K562 (cell line): ENCODE data around the gene ABHD3. TPM values are rescaled to one million over a fixed set of nuclear protein-coding genes. Genes with fewer than 3 reads are reported as not detected.

Experiments used
- BACH1 ChIP-seq: fragments of 200-800 bp; sonication (Bioruptor generic); IDR thresholded peaks from 2 replicates; pipeline ENCODE4 v1.6.1; 2016; ENCODE audit warnings: missing genetic modification characterization, missing compliant biosample characterization
- CREM ChIP-seq: IDR thresholded peaks from 2 replicates; pipeline ENCODE4 v1.6.1; 2014; ENCODE audit warnings: antibody characterized with exemption, low read depth
- GABPB2 ChIP-seq: fragments of 250-450 bp; sonication (Bioruptor Pico); conservative IDR thresholded peaks from 2 replicates; pipeline ENCODE4 v1.5.1; 2021; ENCODE audit warnings: mild to moderate bottlenecking
- MEIS2 ChIP-seq: fragments of 450-650 bp; IDR thresholded peaks from 2 replicates; pipeline ENCODE4 v1.6.1; 2014; ENCODE audit warnings: mild to moderate bottlenecking; ENCODE audit not compliant: partially characterized antibody
- MIER1 ChIP-seq: fragments of 450-650 bp; IDR thresholded peaks from 2 replicates; pipeline ENCODE4 v1.6.1; 2016; ENCODE audit warnings: antibody characterized with exemption, mild to moderate bottlenecking, low read depth
- MYBL2 ChIP-seq, 2 experiments: fragments of 450-650 bp in 1 of 2; sonication (generic) in 1 of 2; formaldehyde crosslinking in 1 of 2; IDR thresholded peaks; 2 replicates each; pipeline versions ENCODE4 v1.6.1 to v1.8.1; 2017 to 2022; ENCODE audit warnings: borderline replicate concordance in 1 of 2, inconsistent platforms in 1 of 2, low read depth in 1 of 2, mild to moderate bottlenecking in 1 of 2, missing genetic modification reagents in 1 of 2, moderate library complexity in 1 of 2
- NRF1 ChIP-seq, 2 experiments: fragments of 450-650 bp; IDR thresholded peaks in 1 of 2; conservative IDR thresholded peaks in 1 of 2; 2 replicates each; pipeline ENCODE4 v1.6.1; 2014; ENCODE audit warnings: mild to moderate bottlenecking in 2 of 2
- PHF8 ChIP-seq: fragments of 200-600 bp; sonication (generic); IDR thresholded peaks from 2 replicates; pipeline ENCODE4 v1.6.1; 2012; ENCODE audit warnings: mixed run types, mild to moderate bottlenecking, inconsistent platforms, low read length, moderate library complexity, borderline replicate concordance
- PPARD ChIP-seq: fragments of 250-450 bp; sonication (Bioruptor Pico); IDR thresholded peaks from 2 replicates; pipeline ENCODE4 v1.8.0; 2022; ENCODE audit warnings: inconsistent platforms, mild to moderate bottlenecking, moderate library complexity
- SNRNP70 ChIP-seq: fragments of 200-400 bp; formaldehyde crosslinking; optimal IDR thresholded peaks from 2 replicates; pipeline ENCODE3; 2017; ENCODE audit warnings: low read depth, low read length
- SRSF9 ChIP-seq: fragments of 200-400 bp; formaldehyde crosslinking; IDR thresholded peaks from 2 replicates; pipeline ENCODE4 v1.6.1; 2017; ENCODE audit warnings: low read depth, low read length, borderline replicate concordance
- TFAM ChIP-seq: fragments of 250-450 bp; sonication (Bioruptor Pico); conservative IDR thresholded peaks from 2 replicates; pipeline ENCODE4 v1.5.0; 2021; ENCODE audit warnings: mild to moderate bottlenecking, moderate library complexity
- ZC3H11A ChIP-seq: IDR thresholded peaks from 2 replicates; pipeline ENCODE4 v1.6.1; 2012; ENCODE audit warnings: low read depth, low read length, improper control_type of control experiment
- ZNF644 ChIP-seq: fragments of 200-800 bp; sonication (Bioruptor generic); IDR thresholded peaks from 2 replicates; pipeline ENCODE4 v1.6.1; 2016; ENCODE audit warnings: low read depth, missing genetic modification characterization, missing compliant biosample characterization
- ZNF707 ChIP-seq: fragments of 250-450 bp; sonication (Bioruptor Pico); conservative IDR thresholded peaks from 2 replicates; pipeline ENCODE4 v1.8.0; 2022; ENCODE audit warnings: inconsistent platforms, mild to moderate bottlenecking, moderate library complexity
- polyA plus RNA-seq, 8 experiments: library from polyadenylated mRNA; depleted of rRNA in 4 of 8; stranded (reverse) in 5 of 8; unstranded in 3 of 8; fragments of >200 nt; fragmentation: Nextera tagmentation in 2 of 8; fragmentation: Illumina TruSeq in 1 of 8; extraction: Ambion mirVana in 2 of 8; extraction: Trizol in 1 of 8; gene quantifications; 2 replicates each; pipeline versions ENCODE4 v1.2.1 to v1.2.3, GENCODE V29; 2011 to 2014; ENCODE audit warnings: inconsistent platforms in 1 of 8, missing spikeins in 1 of 8
- total RNA-seq, 7 experiments: library from RNA; depleted of rRNA in 6 of 7; stranded (reverse); fragments of >200 nt in 6 of 7; fragmentation: Illumina TruSeq in 2 of 7; extraction: Trizol in 2 of 7; gene quantifications; 2 replicates each; pipeline versions ENCODE4 v1.2.1 to v1.2.3, GENCODE V29; 2011 to 2021; ENCODE audit warnings: low replicate concordance in 1 of 7
- TF ChIP-seq, protein P1 (sequence below): sonication (generic); formaldehyde crosslinking; IDR thresholded peaks from 2 replicates; pipeline ENCODE4 v1.8.0; 2022; ENCODE audit warnings: missing genetic modification reagents, mild to moderate bottlenecking, borderline replicate concordance
- TF ChIP-seq, protein P2 (sequence below): fragments of 250-450 bp; sonication (Bioruptor Pico); IDR thresholded peaks from 2 replicates; pipeline ENCODE4 v1.8.0; 2022; ENCODE audit warnings: inconsistent platforms, mild to moderate bottlenecking, moderate library complexity, borderline replicate concordance
- TF ChIP-seq, protein P3 (sequence below), 3 experiments: fragments of 200-800 bp in 1 of 3; fragments of 250-450 bp in 1 of 3; fragments of 450-650 bp in 1 of 3; sonication (Bioruptor Pico) in 1 of 3; sonication (Bioruptor generic) in 1 of 3; formaldehyde crosslinking in 1 of 3; IDR thresholded peaks; 2 replicates each; pipeline versions ENCODE4 v1.6.1 to v1.8.0; 2016 to 2022; ENCODE audit warnings: mild to moderate bottlenecking in 2 of 3, missing genetic modification characterization in 2 of 3, missing compliant biosample characterization in 1 of 3, moderate library complexity in 1 of 3
- TF ChIP-seq, protein P4 (sequence below): sonication (generic); formaldehyde crosslinking; IDR thresholded peaks from 2 replicates; pipeline ENCODE4 v1.8.1; 2022; ENCODE audit warnings: missing genetic modification reagents
- TF ChIP-seq, protein P5 (sequence below): fragments of 450-650 bp; formaldehyde crosslinking; IDR thresholded peaks from 2 replicates; pipeline ENCODE4 v1.4.0; 2022; ENCODE audit warnings: missing genetic modification characterization

Gene ABHD3
- total and polyA plus RNA-seq, 9 of the 15 experiments (the other 6 are each of a cell fraction or from before 2014, with no cell fraction given) = 6.3 to 38.8 (median 19.4) TPM

DNA sequence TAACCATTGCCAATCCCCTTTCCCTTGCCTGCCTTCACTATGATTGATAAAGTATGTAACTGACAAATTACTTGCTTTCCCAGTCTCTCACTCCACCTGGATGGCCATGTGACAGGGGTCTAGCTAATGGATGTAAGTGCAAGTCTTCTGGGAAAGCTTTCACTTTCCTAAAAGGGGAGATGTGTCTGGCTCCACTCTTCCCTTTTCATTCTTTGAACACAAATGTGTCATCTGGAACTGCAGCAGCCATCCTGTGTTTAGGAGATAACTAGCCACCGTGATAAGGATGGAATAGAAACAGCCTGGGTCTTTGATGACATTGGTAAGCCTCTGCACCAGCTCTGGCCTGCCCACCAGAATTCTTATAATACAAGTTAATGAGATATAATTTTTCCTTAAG lies 54.3 kb downstream of the ABHD3 start (continued):
- TF ChIP-seq ZNF707 (CRISPR knock-in tag) (no peak), CREM (no peak), SNRNP70 (no peak), NRF1 (conservative IDR thresholded peaks at IDR 0.05 in 1 of 2, IDR thresholded peaks at IDR 0.05 in 1 of 2) (no peak), PPARD (no peak), ZC3H11A (no peak), MEIS2 (peak; percentile 73), BACH1 (tag) (no peak), ZNF644 (no peak), GABPB2 (CRISPR knock-in tag) (no peak), MYBL2 (IDR thresholded peaks at IDR 0.05; ENCODE audit: low read depth) (no peak), MYBL2 (CRISPR knock-in tag; IDR thresholded peaks at IDR 0.05; ENCODE audit: borderline replicate concordance) (no peak), MIER1 (no peak), SRSF9 (no peak), PHF8 (no peak), TFAM (CRISPR knock-in tag) (no peak)
- TF ChIP-seq, protein P1, sequence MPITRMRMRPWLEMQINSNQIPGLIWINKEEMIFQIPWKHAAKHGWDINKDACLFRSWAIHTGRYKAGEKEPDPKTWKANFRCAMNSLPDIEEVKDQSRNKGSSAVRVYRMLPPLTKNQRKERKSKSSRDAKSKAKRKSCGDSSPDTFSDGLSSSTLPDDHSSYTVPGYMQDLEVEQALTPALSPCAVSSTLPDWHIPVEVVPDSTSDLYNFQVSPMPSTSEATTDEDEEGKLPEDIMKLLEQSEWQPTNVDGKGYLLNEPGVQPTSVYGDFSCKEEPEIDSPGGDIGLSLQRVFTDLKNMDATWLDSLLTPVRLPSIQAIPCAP (CRISPR knock-in tag) = no peak
- TF ChIP-seq, protein P2, sequence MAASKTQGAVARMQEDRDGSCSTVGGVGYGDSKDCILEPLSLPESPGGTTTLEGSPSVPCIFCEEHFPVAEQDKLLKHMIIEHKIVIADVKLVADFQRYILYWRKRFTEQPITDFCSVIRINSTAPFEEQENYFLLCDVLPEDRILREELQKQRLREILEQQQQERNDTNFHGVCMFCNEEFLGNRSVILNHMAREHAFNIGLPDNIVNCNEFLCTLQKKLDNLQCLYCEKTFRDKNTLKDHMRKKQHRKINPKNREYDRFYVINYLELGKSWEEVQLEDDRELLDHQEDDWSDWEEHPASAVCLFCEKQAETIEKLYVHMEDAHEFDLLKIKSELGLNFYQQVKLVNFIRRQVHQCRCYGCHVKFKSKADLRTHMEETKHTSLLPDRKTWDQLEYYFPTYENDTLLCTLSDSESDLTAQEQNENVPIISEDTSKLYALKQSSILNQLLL = no peak
- TF ChIP-seq, protein P3, sequence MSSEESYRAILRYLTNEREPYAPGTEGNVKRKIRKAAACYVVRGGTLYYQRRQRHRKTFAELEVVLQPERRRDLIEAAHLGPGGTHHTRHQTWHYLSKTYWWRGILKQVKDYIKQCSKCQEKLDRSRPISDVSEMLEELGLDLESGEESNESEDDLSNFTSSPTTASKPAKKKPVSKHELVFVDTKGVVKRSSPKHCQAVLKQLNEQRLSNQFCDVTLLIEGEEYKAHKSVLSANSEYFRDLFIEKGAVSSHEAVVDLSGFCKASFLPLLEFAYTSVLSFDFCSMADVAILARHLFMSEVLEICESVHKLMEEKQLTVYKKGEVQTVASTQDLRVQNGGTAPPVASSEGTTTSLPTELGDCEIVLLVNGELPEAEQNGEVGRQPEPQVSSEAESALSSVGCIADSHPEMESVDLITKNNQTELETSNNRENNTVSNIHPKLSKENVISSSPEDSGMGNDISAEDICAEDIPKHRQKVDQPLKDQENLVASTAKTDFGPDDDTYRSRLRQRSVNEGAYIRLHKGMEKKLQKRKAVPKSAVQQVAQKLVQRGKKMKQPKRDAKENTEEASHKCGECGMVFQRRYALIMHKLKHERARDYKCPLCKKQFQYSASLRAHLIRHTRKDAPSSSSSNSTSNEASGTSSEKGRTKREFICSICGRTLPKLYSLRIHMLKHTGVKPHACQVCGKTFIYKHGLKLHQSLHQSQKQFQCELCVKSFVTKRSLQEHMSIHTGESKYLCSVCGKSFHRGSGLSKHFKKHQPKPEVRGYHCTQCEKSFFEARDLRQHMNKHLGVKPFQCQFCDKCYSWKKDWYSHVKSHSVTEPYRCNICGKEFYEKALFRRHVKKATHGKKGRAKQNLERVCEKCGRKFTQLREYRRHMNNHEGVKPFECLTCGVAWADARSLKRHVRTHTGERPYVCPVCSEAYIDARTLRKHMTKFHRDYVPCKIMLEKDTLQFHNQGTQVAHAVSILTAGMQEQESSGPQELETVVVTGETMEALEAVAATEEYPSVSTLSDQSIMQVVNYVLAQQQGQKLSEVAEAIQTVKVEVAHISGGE (CRISPR knock-in tag; IDR thresholded peaks at IDR 0.05) = no peak
- TF ChIP-seq, protein P4, sequence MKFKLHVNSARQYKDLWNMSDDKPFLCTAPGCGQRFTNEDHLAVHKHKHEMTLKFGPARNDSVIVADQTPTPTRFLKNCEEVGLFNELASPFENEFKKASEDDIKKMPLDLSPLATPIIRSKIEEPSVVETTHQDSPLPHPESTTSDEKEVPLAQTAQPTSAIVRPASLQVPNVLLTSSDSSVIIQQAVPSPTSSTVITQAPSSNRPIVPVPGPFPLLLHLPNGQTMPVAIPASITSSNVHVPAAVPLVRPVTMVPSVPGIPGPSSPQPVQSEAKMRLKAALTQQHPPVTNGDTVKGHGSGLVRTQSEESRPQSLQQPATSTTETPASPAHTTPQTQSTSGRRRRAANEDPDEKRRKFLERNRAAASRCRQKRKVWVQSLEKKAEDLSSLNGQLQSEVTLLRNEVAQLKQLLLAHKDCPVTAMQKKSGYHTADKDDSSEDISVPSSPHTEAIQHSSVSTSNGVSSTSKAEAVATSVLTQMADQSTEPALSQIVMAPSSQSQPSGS = no peak
- TF ChIP-seq, protein P5, sequence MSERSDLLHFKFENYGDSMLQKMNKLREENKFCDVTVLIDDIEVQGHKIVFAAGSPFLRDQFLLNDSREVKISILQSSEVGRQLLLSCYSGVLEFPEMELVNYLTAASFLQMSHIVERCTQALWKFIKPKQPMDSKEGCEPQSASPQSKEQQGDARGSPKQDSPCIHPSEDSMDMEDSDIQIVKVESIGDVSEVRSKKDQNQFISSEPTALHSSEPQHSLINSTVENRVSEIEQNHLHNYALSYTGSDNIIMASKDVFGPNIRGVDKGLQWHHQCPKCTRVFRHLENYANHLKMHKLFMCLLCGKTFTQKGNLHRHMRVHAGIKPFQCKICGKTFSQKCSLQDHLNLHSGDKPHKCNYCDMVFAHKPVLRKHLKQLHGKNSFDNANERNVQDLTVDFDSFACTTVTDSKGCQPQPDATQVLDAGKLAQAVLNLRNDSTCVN (CRISPR knock-in tag) = no peak
